ENCODE measurements around the gene ADK. TPM values are rescaled to one million over a fixed set of nuclear protein-coding genes. Genes with fewer than 3 reads are reported as not detected.

The ADK gene
- total RNA-seq, 1 donor from 2014 or later = 31.9 TPM

- no peak for TF ChIP-seq CTCF (IDR thresholded peaks at IDR 0.05)
- H3K27ac Mint-ChIP-seq (ENCODE audit: unreplicated experiment) = no peak overlapping the region
- H3K9me3 Mint-ChIP-seq (ENCODE audit: low read depth) = no peaks in the 10 kb centered on the region
Measured at GRCh38 chr10:74263996-74264395, 113.0 kb downstream of the ADK start.

GRCh38 chr10:74272288-74272687 lies 121.3 kb downstream of the ADK start:
- no peak for TF ChIP-seq CTCF (IDR thresholded peaks at IDR 0.05)
- Mint-ChIP-seq H3K27ac (ENCODE audit: unreplicated experiment) (no peak overlapping the region), H3K9me3 (ENCODE audit: low read depth) (no peaks in the 10 kb centered on the region), H3K4me3 (ENCODE audit: unreplicated experiment) (no peak overlapping the region), H3K27me3 (ENCODE audit: low read depth) (no peaks in the 10 kb centered on the region), H3K4me1 (ENCODE audit: low read depth) (no peaks in the 10 kb centered on the region), H3K36me3 (ENCODE audit: low read depth) (no peaks in the 10 kb centered on the region)
- DNase-seq (ENCODE audit: low spot score) = no peak

More at GRCh38 chr10:74263996-74264395, 113.0 kb downstream of the ADK start:
- peaks cover 16% of the 10 kb centered on the region for H3K4me1 Mint-ChIP-seq (ENCODE audit: low read depth)
- DNase-seq (ENCODE audit: low spot score) = no peak
- H3K27me3 Mint-ChIP-seq (ENCODE audit: low read depth) = no peaks in the 10 kb centered on the region
- H3K4me3 Mint-ChIP-seq (ENCODE audit: unreplicated experiment) = no peak overlapping the region
- no peaks in the 10 kb centered on the region for H3K36me3 Mint-ChIP-seq (ENCODE audit: low read depth)

DNA sequence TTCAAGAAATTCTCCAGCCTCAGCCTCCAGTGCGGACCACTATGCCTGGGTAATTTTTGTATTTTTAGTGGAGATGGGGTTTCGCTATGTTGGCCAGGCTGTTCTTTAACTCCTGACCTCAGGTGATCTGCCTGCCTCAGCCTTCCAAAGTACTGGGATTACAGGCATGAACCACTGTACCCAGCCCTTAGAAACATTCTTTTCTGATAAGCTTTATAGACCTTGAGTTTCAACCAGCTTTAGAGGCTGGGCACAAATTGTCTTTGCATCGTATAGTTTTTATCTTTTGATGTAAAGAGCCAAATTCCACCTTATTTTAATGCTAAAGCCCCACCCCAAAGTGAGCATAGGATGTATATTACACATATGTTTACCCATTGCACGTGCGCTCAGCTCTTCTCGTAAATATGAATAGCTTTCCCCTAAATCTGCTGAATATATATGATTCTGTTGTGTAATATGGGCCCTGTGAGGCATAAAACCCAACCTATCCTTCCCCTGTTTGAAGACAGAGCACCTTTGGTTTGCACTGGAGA lies 124.8 kb downstream of the ADK start:
- Mint-ChIP-seq H3K36me3 (ENCODE audit: low read depth) (no peaks in the 10 kb centered on the region), H3K9me3 (ENCODE audit: low read depth) (no peaks in the 10 kb centered on the region), H3K27ac (ENCODE audit: unreplicated experiment) (no peak overlapping the region), H3K4me3 (ENCODE audit: unreplicated experiment) (no peak overlapping the region), H3K4me1 (ENCODE audit: low read depth) (no peaks in the 10 kb centered on the region), H3K27me3 (ENCODE audit: low read depth) (no peaks in the 10 kb centered on the region)
- no peak for DNase-seq (ENCODE audit: low spot score)
- no peak for TF ChIP-seq CTCF (IDR thresholded peaks at IDR 0.05)

GRCh38 chr10:74276416-74276815 lies 125.4 kb downstream of the ADK start:
- Mint-ChIP-seq H3K9me3 (ENCODE audit: low read depth) (no peaks in the 10 kb centered on the region), H3K4me1 (ENCODE audit: low read depth) (peaks cover 3% of the 10 kb centered on the region), H3K27me3 (ENCODE audit: low read depth) (no peaks in the 10 kb centered on the region), H3K27ac (ENCODE audit: unreplicated experiment) (no peak overlapping the region), H3K4me3 (ENCODE audit: unreplicated experiment) (no peak overlapping the region), H3K36me3 (ENCODE audit: low read depth) (no peaks in the 10 kb centered on the region)
- TF ChIP-seq CTCF (IDR thresholded peaks at IDR 0.05) = no peak
- DNase-seq (ENCODE audit: low spot score) = no peak

GRCh38 chr10:74282151-74282847 lies 131.3 kb downstream of the ADK start:
- peak overlapping the region; percentile 57 for H3K27ac Mint-ChIP-seq (ENCODE audit: unreplicated experiment)
- DNase-seq (ENCODE audit: low spot score) = no peak
- H3K4me1 Mint-ChIP-seq (ENCODE audit: low read depth) = peaks cover 25% of the 10 kb centered on the region
- peaks cover 8% of the 10 kb centered on the region for H3K9me3 Mint-ChIP-seq (ENCODE audit: low read depth)
- H3K4me3 Mint-ChIP-seq (ENCODE audit: unreplicated experiment) = no peak overlapping the region
- TF ChIP-seq CTCF (IDR thresholded peaks at IDR 0.05) = no peak
- peaks cover 3% of the 10 kb centered on the region for H3K36me3 Mint-ChIP-seq (ENCODE audit: low read depth)
- H3K27me3 Mint-ChIP-seq (ENCODE audit: low read depth) = no peaks in the 10 kb centered on the region

Data from chondrocyte (in vitro differentiated cells).